GM23248 (cell line): ENCODE measurements around the gene SPTLC2. TPM values are rescaled to one million over a fixed set of nuclear protein-coding genes. Genes with fewer than 3 reads are reported as not detected.

Experiments
- DNase-seq: peaks from one replicate; pipeline ENCODE4 v3.0.0-alpha.2; 2015
- H2AFZ ChIP-seq: fragments of 200-600 bp; sonication (generic); 2 replicates; pipeline ENCODE4 v1.6.1; 2016; ENCODE audit warnings: antibody characterized with exemption
- H3F3A ChIP-seq: fragments of 200-600 bp; sonication (generic); 2 replicates; pipeline ENCODE4 v1.6.1; 2016; ENCODE audit warnings: mild to moderate bottlenecking, antibody characterized with exemption, mixed run types; ENCODE audit not compliant: insufficient read depth
- H3K27ac ChIP-seq: fragments of 200-600 bp; sonication (generic); 2 replicates; pipeline ENCODE4 v1.5.1; 2016; ENCODE audit warnings: mild to moderate bottlenecking
- H3K27me3 ChIP-seq: fragments of 200-600 bp; sonication (generic); replicated peaks from 2 replicates; pipeline ENCODE4 v1.6.1; 2016; ENCODE audit warnings: mild to moderate bottlenecking; ENCODE audit not compliant: insufficient read depth
- H3K36me3 ChIP-seq: fragments of 200-600 bp; sonication (generic); 2 replicates; pipeline ENCODE4 v1.6.1; 2016; ENCODE audit warnings: low read depth, mild to moderate bottlenecking
- H3K4me1 ChIP-seq: fragments of 200-600 bp; sonication (generic); 2 replicates; pipeline ENCODE4 v1.6.1; 2016; ENCODE audit warnings: mild to moderate bottlenecking; ENCODE audit not compliant: insufficient read depth
- H3K4me2 ChIP-seq: fragments of 200-600 bp; sonication (generic); one replicate; pipeline ENCODE4 v1.6.1; 2016; ENCODE audit warnings: mild to moderate bottlenecking; ENCODE audit not compliant: unreplicated experiment
- H3K4me3 ChIP-seq: fragments of 200-600 bp; sonication (generic); 2 replicates; pipeline ENCODE4 v1.5.1; 2016; ENCODE audit warnings: mild to moderate bottlenecking
- H3K79me2 ChIP-seq: fragments of 200-600 bp; sonication (generic); 2 replicates; pipeline ENCODE4 v1.6.1; 2016; ENCODE audit warnings: mild to moderate bottlenecking; ENCODE audit not compliant: insufficient read depth
- H3K9ac ChIP-seq: fragments of 200-600 bp; sonication (generic); 2 replicates; pipeline ENCODE4 v1.6.1; 2016; ENCODE audit warnings: mild to moderate bottlenecking
- H3K9me2 ChIP-seq: fragments of 200-600 bp; sonication (generic); 2 replicates; pipeline ENCODE4 v1.6.1; 2016; ENCODE audit warnings: mixed run types, mild to moderate bottlenecking, moderate library complexity; ENCODE audit not compliant: insufficient read depth
- H3K9me3 ChIP-seq: fragments of 200-600 bp; sonication (generic); one replicate; pipeline ENCODE4 v1.6.1; 2017; ENCODE audit warnings: low read depth
- H4K20me1 ChIP-seq: fragments of 200-600 bp; sonication (generic); 2 replicates; pipeline ENCODE4 v1.6.0; 2016; ENCODE audit not compliant: insufficient read depth
- EZH2 ChIP-seq: fragments of 200-600 bp; sonication (generic); IDR thresholded peaks from 2 replicates; pipeline ENCODE4 v1.6.1; 2018; ENCODE audit warnings: antibody characterized with exemption, mild to moderate bottlenecking; ENCODE audit not compliant: insufficient read depth, poor library complexity, severe bottlenecking
- EZH2phosphoT487 ChIP-seq: fragments of 200-600 bp; sonication (generic); IDR thresholded peaks from 2 replicates; pipeline ENCODE4 v1.6.1; 2018; ENCODE audit warnings: antibody characterized with exemption, moderate library complexity, mild to moderate bottlenecking, low read depth; ENCODE audit not compliant: insufficient read depth
- whole genome bisulfite sequencing, 2 experiments: methylation state at CpG; one replicate each; pipeline ENCODE4 v1.1.6; 2015 to 2017; ENCODE audit warnings: low lambda C conversion rate in 2 of 2, low coverage in 1 of 2; ENCODE audit errors: missing lambda C conversion rate in 2 of 2; 5-methylcytosine and 5-hydroxymethylcytosine counted together
- in situ Hi-C: fragments of 300-500 bp; cut with MboI; formaldehyde crosslinking; loops from 2 replicates; pipeline ENCODE4 v1.15.0; 2020
- polyA plus RNA-seq: library from polyadenylated mRNA; unstranded; fragments of >200 nt; fragmentation: Nextera tagmentation; extraction: Ambion mirVana; gene quantifications from 2 replicates; pipeline ENCODE4 v1.2.1, GENCODE V29; 2016
- total RNA-seq: library from RNA; depleted of rRNA; stranded (reverse); fragments of >200 nt; shearing (Covaris generic); gene quantifications from 2 replicates; pipeline ENCODE4 v1.2.3, GENCODE V29; 2014

Gene SPTLC2
- total and polyA plus RNA-seq, 2 experiments from 2014 or later = 44.7 to 45.6 TPM

DNA sequence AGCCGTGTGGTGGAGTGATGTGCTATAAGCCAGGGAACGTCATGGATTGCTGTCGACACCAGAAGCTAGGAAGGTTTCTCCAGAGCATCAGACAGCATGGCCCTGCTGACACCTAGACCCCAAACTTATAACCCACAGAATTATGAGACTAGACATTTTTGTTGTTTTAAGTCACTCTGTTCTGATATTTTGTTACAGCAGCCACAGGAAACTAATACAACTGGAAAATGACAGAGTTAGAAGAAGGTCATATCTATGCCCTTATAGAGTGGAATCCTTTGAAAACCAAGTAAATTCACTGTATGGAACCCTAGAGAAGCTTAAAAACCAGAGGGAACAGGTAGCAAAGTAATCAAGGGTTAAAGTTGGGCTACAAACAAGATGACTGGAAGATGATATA, 42.5 kb downstream of the SPTLC2 start:
- no peak for TF ChIP-seq EZH2phosphoT487
- TF ChIP-seq EZH2 = no peak
- Histone ChIP-seq H3K9me3 (no peaks in the 10 kb centered on the region), H3K36me3 (peaks cover 39% of the 10 kb centered on the region), H3K9me2 (no peaks in the 10 kb centered on the region), H3K4me3 (no peak overlapping the region), H3F3A (peaks cover 16% of the 10 kb centered on the region; the same call in 1 of the 2 replicates), H3K27me3 (no peaks in the 10 kb centered on the region), H3K4me2 (no peak overlapping the region), H2AFZ (no peak overlapping the region), H3K79me2 (peaks cover 98% of the 10 kb centered on the region), H3K27ac (no peak overlapping the region), H4K20me1 (no peaks in the 10 kb centered on the region), H3K4me1 (peaks cover 19% of the 10 kb centered on the region), H3K9ac (no peak overlapping the region)
- DNase-seq = no peak
- WGBS, 2 experiments = 97 to 98% methylated on average over 3 of the region's 3 CpGs
- in situ Hi-C loops = no loop called here

DNA sequence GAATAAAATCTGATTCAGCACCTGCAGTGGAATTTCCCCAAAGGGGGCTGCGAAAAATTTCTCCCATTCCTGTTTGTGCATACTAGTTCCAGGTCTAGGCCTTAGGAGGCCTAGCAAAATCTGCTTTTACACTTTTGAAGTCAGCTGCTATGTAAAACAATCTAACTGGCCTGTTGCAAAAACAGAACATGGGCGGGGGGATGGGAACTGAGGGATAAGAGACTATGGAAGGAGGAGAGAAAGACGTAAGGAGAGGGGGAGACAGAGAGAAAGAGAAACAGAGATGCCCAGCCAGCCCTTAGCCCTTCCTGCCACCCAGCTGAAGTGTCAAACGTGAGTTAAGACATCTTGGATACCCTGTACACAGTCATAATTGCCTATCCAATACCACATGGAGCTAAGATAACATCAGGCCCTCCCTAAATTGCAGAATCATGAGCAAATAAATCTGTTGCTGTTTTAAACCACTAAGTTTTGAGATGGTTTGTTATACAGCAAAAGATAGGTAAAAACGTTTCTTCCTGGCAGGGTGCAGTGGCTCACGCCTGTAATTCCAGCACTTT, 45.6 kb downstream of the SPTLC2 start:
- Histone ChIP-seq H3K27ac (no peak overlapping the region), H3F3A (peaks cover 15% of the 10 kb centered on the region; the same call in 1 of the 2 replicates), H3K9me2 (no peaks in the 10 kb centered on the region), H3K79me2 (peaks cover 92% of the 10 kb centered on the region), H3K4me1 (0 out of 2 replicates have a peak, but pooled peaks cover 10% of the 10 kb centered on the region), H3K4me2 (no peak overlapping the region), H3K9ac (no peak overlapping the region), H2AFZ (no peak overlapping the region), H3K27me3 (no peaks in the 10 kb centered on the region), H3K36me3 (peaks cover 46% of the 10 kb centered on the region), H3K9me3 (no peaks in the 10 kb centered on the region), H3K4me3 (no peak overlapping the region), H4K20me1 (no peaks in the 10 kb centered on the region)
- peak; percentile 15 for DNase-seq
- 77 to 84% methylated on average over 6 of the region's 6 CpGs for WGBS, 2 experiments
- in situ Hi-C loops = no loop called here
- TF ChIP-seq EZH2 (no peak), EZH2phosphoT487 (no peak)

DNA sequence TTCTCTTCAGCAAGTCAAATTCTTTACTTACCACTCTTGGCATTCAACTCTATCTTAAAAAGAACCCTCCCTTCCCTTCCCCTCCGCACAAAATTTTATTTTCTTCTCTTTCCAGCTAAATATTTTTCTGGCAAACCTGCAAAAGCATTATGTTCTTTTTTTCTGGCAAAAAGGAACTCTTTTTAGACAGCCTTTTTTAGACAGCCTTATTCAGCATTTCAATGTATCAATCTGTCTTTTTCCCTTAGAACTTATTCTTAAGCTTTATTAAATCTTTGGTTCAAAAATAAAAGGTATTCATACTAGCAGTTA, 50.5 kb downstream of the SPTLC2 start:
- no peaks in the 10 kb centered on the region for H4K20me1 ChIP-seq
- H3F3A ChIP-seq = peaks cover 10% of the 10 kb centered on the region; the same call in 1 of the 2 replicates
- H3K27me3 ChIP-seq = no peaks in the 10 kb centered on the region
- H2AFZ ChIP-seq = no peak overlapping the region
- in situ Hi-C loops = no loop called here
- no peak overlapping the region for H3K9ac ChIP-seq
- no peaks in the 10 kb centered on the region for H3K9me3 ChIP-seq
- TF ChIP-seq EZH2 = no peak
- no peak for TF ChIP-seq EZH2phosphoT487
- no peak overlapping the region for H3K4me2 ChIP-seq
- no peak overlapping the region for H3K4me3 ChIP-seq
- no peak overlapping the region for H3K27ac ChIP-seq
- peaks cover 9% of the 10 kb centered on the region; the same call in 1 of the 2 replicates for H3K4me1 ChIP-seq
- H3K36me3 ChIP-seq = peaks cover 36% of the 10 kb centered on the region
- DNase-seq = no peak
- H3K79me2 ChIP-seq = peaks cover 71% of the 10 kb centered on the region
- 27 to 30% methylated on average over 1 of the region's 1 CpG for WGBS, 2 experiments
- H3K9me2 ChIP-seq = no peaks in the 10 kb centered on the region

DNA sequence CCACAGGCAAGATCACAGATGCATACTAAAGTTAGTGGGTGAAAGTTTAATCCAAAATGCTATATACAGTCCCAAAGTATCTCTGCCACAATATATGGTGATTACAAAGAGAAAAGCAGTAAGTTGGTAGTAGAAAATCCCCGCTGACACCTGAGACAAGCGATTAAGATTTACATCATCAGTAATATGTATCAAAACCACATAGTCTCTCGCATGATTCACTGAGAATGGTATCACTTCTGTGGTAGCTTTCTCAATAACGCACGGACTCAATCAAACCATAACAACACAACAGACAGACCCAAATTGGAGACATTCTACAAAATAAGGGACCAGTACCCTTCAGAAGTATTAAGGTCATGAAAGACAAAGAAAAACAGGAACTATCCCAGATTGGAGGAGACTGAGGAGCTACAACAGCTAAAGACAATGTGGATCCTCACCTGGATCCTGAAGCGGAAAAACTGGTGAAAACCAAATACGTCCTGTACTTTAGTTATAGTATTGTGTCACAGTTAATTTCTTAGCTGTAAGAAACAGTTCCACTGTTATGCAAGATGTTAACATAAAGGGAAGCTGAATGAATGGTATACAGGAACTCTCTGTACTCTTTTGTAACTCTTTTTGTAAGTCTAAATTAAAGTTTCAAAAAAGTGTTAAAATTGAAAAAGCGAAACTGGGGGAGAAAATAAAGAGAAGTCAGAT, 51.0 kb downstream of the SPTLC2 start:
- Histone ChIP-seq H3K27ac (no peak overlapping the region), H3K9me2 (no peaks in the 10 kb centered on the region), H3K9me3 (no peaks in the 10 kb centered on the region), H3F3A (peaks cover 10% of the 10 kb centered on the region; the same call in 1 of the 2 replicates), H3K27me3 (no peaks in the 10 kb centered on the region), H3K79me2 (peaks cover 66% of the 10 kb centered on the region), H2AFZ (no peak overlapping the region), H3K36me3 (peaks cover 36% of the 10 kb centered on the region), H3K9ac (no peak overlapping the region), H3K4me1 (peaks cover 9% of the 10 kb centered on the region; the same call in 1 of the 2 replicates), H3K4me3 (no peak overlapping the region), H4K20me1 (no peaks in the 10 kb centered on the region), H3K4me2 (no peak overlapping the region)
- TF ChIP-seq EZH2phosphoT487 (no peak), EZH2 (no peak)
- 60 to 63% methylated on average over 8 of the region's 8 CpGs for WGBS, 2 experiments
- in situ Hi-C loops = no loop called here
- peak; percentile 26 for DNase-seq
